ENCODE results near the gene UMPS.
A peak's percentile ranks its signal among the peaks of the same experiment; 100 is the strongest.
"Not testable (repeated sequence)": the region's sequence is repeated elsewhere in the genome, so short reads cannot be mapped to it uniquely, and the experiment has no call there.

The UMPS gene

GRCh38 chr3:124730941-124731297 is 667 bp downstream of the UMPS start:
- Histone ChIP-seq H3K4me1 (no peaks in the 10 kb centered on the region), H3K27me3 (no peaks in the 10 kb centered on the region), H3K36me3 (peaks cover 21% of the 10 kb centered on the region), H3K4me3 (ENCODE audit: low read depth, low read length) (peak overlapping the region; percentile 100), H3K9me3 (no peaks in the 10 kb centered on the region)
- DNase-seq, result no peak
- TF ChIP-seq CTCF (IDR thresholded peaks at IDR 0.05; ENCODE audit: low read depth, low read length), result no peak

- H3K9me3 ChIP-seq, result no peaks in the 10 kb centered on the region
- no peaks in the 10 kb centered on the region for H3K27me3 ChIP-seq
- H3K4me1 ChIP-seq, result no peaks in the 10 kb centered on the region
- H3K4me3 ChIP-seq (ENCODE audit: low read depth, low read length), result peak overlapping the region; percentile 17; the same call in 1 of the 2 replicates
- H3K36me3 ChIP-seq, result peaks cover 28% of the 10 kb centered on the region
- no peak for DNase-seq
- no peak for TF ChIP-seq CTCF (IDR thresholded peaks at IDR 0.05; ENCODE audit: low read depth, low read length)
Observed at GRCh38 chr3:124731760-124732159, 1.5 kb downstream of the UMPS start.

- H3K36me3 ChIP-seq, result peaks cover 90% of the 10 kb centered on the region
- H3K27me3 ChIP-seq, result no peaks in the 10 kb centered on the region
- no peak for TF ChIP-seq CTCF (IDR thresholded peaks at IDR 0.05; ENCODE audit: low read depth, low read length)
- H3K9me3 ChIP-seq, result no peaks in the 10 kb centered on the region
- H3K4me1 ChIP-seq, result no peaks in the 10 kb centered on the region; the same call in 1 of the 2 replicates
- no peak overlapping the region for H3K4me3 ChIP-seq (ENCODE audit: low read depth, low read length)
- no peak for DNase-seq
Observed at GRCh38 chr3:124741027-124741426, 10.8 kb downstream of the UMPS start.

GRCh38 chr3:124745756-124746155 is 15.5 kb downstream of the UMPS start:
- no peaks in the 10 kb centered on the region for H3K27me3 ChIP-seq
- no peak overlapping the region for H3K4me3 ChIP-seq (ENCODE audit: low read depth, low read length)
- no peak for TF ChIP-seq CTCF (IDR thresholded peaks at IDR 0.05; ENCODE audit: low read depth, low read length)
- H3K36me3 ChIP-seq, result peaks cover 61% of the 10 kb centered on the region
- H3K4me1 ChIP-seq, result no peaks in the 10 kb centered on the region
- DNase-seq, result no peak
- H3K9me3 ChIP-seq, result no peaks in the 10 kb centered on the region

GRCh38 chr3:124747111-124747981 is 17.1 kb downstream of the UMPS start:
- Histone ChIP-seq H3K27me3 (no peaks in the 10 kb centered on the region), H3K36me3 (peaks cover 47% of the 10 kb centered on the region), H3K9me3 (no peaks in the 10 kb centered on the region), H3K4me1 (no peaks in the 10 kb centered on the region), H3K4me3 (ENCODE audit: low read depth, low read length) (no peak overlapping the region)
- DNase-seq, result no peak
- no peak for TF ChIP-seq CTCF (IDR thresholded peaks at IDR 0.05; ENCODE audit: low read depth, low read length)

- TF ChIP-seq CTCF (IDR thresholded peaks at IDR 0.05; ENCODE audit: low read depth, low read length), result no peak
- no peak overlapping the region for H3K4me3 ChIP-seq (ENCODE audit: low read depth, low read length)
- peaks cover 36% of the 10 kb centered on the region for H3K36me3 ChIP-seq
- H3K9me3 ChIP-seq, result no peaks in the 10 kb centered on the region
- no peaks in the 10 kb centered on the region for H3K4me1 ChIP-seq
- DNase-seq, result no peak
- no peaks in the 10 kb centered on the region for H3K27me3 ChIP-seq
Observed at GRCh38 chr3:124748560-124749198, 18.4 kb downstream of the UMPS start.

GRCh38 chr3:124749877-124750276 is 19.6 kb downstream of the UMPS start:
- not testable (repeated sequence) for H3K4me1 ChIP-seq; H3K4me3 ChIP-seq (ENCODE audit: low read depth, low read length); H3K9me3 ChIP-seq; DNase-seq; H3K27me3 ChIP-seq
- peaks cover 24% of the 10 kb centered on the region for H3K36me3 ChIP-seq

Data from BE2C (cell line).